RWPE1 (cell line): Measurements from ENCODE around the gene LIPC.

Source experiments
- CTCF ChIA-PET: fragments of 350-600 bp; sonication (Branson Sonifier 250); formaldehyde crosslinking; extraction: SDS; loops from one replicate; lab custom pipeline; 2021; lab: Yijun Ruan, JAX
- POLR2A ChIA-PET: fragments of 400-600 bp; formaldehyde crosslinking; extraction: SDS; loops from one replicate; lab custom pipeline; 2020; ENCODE audit warnings: antibody characterized with exemption; ENCODE audit not compliant: low non-redundant PET; lab: Yijun Ruan, JAX
- DNase-seq: peaks from one replicate; pipeline ENCODE4 v3.0.0; 2012; ENCODE audit warnings: low spot score
- H3K27ac ChIP-seq: fragments of 450-650 bp; 2 replicates; pipeline ENCODE4 v1.5.1; 2017
- TF ChIP-seq, protein P1 (sequence below): fragments of 450-650 bp; conservative IDR thresholded peaks from 2 replicates; pipeline ENCODE4 v1.5.1; 2017; ENCODE audit warnings: low read depth, mild to moderate bottlenecking

The LIPC gene

DNA sequence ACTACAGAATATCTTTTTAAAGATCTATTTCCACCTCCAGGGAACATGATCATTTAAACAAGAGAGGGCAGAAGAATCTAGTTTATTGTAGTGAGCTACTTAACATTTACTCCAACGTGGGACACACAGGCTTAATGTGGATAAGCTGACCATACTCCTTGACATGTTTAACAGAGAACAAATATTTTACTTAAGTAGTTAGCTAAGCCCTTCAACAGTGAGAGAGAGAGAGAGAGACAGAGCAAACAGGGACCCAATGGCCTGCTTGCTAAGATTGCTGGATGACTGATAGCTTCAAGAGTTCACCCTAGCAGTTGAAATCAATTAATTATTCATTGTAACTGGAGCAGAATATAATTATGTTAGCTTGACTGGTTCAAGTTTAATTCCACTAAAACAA is 159.1 kb downstream of the LIPC start:
- CTCF ChIA-PET = no interaction called here
- TF ChIP-seq, protein P1, sequence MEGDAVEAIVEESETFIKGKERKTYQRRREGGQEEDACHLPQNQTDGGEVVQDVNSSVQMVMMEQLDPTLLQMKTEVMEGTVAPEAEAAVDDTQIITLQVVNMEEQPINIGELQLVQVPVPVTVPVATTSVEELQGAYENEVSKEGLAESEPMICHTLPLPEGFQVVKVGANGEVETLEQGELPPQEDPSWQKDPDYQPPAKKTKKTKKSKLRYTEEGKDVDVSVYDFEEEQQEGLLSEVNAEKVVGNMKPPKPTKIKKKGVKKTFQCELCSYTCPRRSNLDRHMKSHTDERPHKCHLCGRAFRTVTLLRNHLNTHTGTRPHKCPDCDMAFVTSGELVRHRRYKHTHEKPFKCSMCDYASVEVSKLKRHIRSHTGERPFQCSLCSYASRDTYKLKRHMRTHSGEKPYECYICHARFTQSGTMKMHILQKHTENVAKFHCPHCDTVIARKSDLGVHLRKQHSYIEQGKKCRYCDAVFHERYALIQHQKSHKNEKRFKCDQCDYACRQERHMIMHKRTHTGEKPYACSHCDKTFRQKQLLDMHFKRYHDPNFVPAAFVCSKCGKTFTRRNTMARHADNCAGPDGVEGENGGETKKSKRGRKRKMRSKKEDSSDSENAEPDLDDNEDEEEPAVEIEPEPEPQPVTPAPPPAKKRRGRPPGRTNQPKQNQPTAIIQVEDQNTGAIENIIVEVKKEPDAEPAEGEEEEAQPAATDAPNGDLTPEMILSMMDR = no peak
- POLR2A ChIA-PET = no interaction called here
- DNase-seq = no peak
- H3K27ac ChIP-seq = no peak overlapping the region

DNA sequence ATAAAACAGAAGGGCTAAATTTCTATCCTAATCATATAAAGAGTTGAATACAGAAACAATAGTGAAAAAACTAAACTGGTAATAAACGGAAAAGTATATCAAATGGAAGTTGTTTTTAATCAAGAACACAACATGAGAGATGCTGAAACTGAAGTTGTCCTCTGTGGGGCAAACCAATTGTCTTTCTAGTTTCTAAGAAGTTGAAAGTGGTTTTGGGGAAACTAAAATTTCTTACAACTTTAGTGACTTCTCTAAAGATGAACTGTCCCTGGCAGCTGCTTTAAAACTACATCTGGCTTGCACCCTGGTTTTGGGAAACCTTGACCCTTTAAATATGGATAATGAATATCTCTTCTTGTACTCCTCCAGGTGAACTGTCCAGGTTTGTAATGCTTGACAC is 162.1 kb downstream of the LIPC start:
- H3K27ac ChIP-seq = no peak overlapping the region
- TF ChIP-seq, protein P1 = no peak
- ChIA-PET POLR2A (no interaction called here), CTCF (no interaction called here)
- DNase-seq = no peak

DNA sequence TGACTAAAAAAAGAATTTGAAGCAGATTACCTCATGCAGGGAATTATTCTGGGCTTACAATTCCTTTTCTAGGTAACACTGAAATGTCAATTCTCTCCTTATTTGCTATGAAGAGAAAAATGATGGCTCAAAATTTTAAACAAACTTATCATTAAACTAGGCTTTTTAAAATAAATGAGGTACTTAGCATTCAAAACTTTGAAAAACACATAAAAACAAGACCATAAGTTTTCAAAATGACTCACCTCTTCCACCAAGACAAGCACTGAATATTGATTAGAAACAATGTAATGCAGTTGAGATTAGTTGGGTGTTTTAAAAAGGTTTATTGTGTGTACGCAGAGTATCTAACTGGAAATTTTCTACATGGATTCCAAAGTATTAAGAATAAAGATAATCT is 163.1 kb downstream of the LIPC start:
- TF ChIP-seq, protein P1 = no peak
- no peak for DNase-seq
- CTCF ChIA-PET = no interaction called here
- H3K27ac ChIP-seq = no peak overlapping the region
- POLR2A ChIA-PET = no interaction called here

DNA sequence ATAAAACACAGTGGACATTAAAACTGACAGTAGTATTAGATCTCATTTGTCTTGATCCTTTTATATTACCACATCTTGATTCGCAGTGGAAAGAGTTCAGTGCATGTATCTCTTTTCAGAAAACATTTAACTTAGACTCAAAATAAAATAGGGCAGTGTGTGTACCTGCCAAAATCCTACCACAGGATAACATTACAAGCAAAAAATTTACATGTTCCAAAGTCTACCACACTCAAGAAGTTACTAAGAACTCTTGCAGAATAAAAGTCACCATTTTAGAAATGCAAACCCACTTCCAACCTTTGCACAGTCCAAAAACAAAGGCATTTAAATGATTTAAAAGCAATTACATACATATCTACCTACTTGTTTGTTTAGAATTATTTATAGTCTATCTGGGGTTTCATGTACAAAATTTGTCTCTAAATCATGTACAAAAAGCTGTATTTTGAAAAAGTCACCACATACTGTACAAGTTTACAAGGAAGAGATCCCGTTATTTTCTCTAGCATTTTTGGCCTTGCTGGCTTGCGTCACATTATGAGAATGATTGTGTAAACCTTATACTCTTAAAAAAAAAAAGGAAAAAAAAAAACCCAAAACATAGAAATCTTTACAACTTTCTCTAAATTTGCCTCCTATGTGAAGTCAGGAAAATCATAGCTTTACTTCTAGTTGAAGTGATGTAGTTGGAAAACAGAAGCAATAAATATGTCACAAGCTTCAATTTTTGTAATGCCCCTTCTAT is 163.9 kb downstream of the LIPC start:
- ChIA-PET CTCF (interaction anchor here (0.6 kb wide), 1 partner anchor 80 kb away, joined by 4 read pairs; no protein-coding TSS in a partner anchor), POLR2A (no interaction called here)
- H3K27ac ChIP-seq = no peak overlapping the region
- no peak for DNase-seq
- TF ChIP-seq, protein P1 = no peak

DNA sequence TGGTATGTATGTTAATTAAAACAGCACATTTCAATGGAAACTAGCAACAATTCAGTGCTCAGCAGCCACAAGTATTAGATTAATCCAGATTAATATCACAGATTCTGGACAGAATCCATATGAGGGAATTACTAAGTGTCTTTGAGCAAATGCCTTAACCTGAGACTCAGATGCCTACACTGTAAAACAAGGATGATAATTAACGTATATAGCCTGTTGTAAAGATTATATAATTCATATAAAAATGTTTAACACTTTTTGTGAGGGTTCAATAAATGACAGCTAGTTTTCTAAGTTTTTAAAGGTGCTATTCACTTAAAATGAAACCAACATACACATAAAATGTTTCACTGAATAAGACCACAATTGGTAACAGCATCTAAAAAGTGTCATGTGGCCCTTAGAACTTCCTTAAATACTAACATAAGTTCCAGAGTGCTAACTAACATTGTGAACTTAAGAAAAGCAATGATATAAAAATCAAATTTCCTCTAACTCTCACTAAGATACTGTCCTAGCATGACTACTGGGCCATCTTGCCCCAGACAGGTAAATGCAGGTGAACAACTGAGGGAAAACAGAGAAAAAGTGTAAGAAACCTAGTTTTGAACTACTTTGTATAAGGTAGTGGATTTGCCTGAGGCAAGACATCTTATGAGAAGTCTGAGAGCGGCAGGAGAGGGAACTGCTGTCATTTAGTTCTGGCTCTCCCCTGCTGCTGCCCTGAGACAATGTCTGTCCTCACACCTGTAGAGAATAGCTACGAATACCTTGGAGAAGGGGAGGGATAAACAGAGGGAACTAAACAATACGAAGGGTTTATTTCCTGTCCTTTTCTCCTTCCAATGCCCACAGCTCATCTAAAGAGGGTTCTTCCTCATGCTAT is 166.4 kb downstream of the LIPC start:
- TF ChIP-seq, protein P1 = no peak
- H3K27ac ChIP-seq = no peak overlapping the region
- DNase-seq = no peak
- ChIA-PET CTCF (interaction anchor here (0.6 kb wide), 1 partner anchor 360 kb away, joined by 3 read pairs; no protein-coding TSS in a partner anchor), POLR2A (no interaction called here)

DNA sequence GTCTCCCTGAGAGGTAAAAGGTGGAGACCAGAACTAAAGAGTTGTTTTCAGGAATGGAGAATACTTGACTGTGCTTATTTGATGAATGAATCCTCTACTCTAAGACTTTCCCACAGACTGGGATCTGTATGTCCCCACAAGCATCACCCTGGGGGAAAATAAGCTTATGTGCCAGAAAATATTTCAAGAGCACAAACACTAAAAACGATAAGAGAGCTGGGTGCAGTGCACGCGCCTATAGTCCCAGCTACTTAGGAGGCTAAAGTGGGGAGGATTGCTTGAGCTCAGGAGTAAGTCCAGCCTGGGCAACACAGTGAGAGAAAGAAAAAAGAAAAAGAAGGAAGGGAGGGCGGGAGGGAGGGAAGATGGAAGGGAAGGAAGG is 167.0 kb downstream of the LIPC start:
- TF ChIP-seq, protein P1 = no peak
- CTCF ChIA-PET = interaction anchor here (0.6 kb wide), 1 partner anchor 361 kb away, joined by 3 read pairs; no protein-coding TSS in a partner anchor
- no peak overlapping the region for H3K27ac ChIP-seq
- DNase-seq = no peak
- POLR2A ChIA-PET = no interaction called here
